GM12878 (cell line): Measurements from ENCODE around the gene NECAB3. TPM values are rescaled to one million over a fixed set of nuclear protein-coding genes. Genes with fewer than 3 reads are reported as not detected.

Experiments used
- ATAC-seq: fragments of 200-7000 bp; cut with Tn5 transposase; 3 replicates; pipeline ENCODE4 v1.9.1; 2020; ENCODE audit warnings: mild to moderate bottlenecking, moderate library complexity
- BruUV-seq: library from RNA; stranded (reverse); fragments of 400-500 nt; replicated peaks from 2 replicates; lab custom pipeline; 2021; lab: Mats Ljungman, UMichigan
- CTCF ChIA-PET: fragments of 300-600 bp; sonication (Branson Sonifier 250); formaldehyde crosslinking; extraction: SDS; loops from one replicate; lab custom pipeline; 2021; ENCODE audit warnings: inconsistent platforms; lab: Yijun Ruan, JAX
- POLR2A ChIA-PET: fragments of 350-600 bp; formaldehyde crosslinking; extraction: SDS; loops from one replicate; lab custom pipeline; 2021; ENCODE audit warnings: inconsistent platforms; lab: Charles Lee
- RAD21 ChIA-PET: fragments of 300-600 bp; sonication (Branson Sonifier 250); formaldehyde crosslinking; loops from one replicate; lab custom pipeline; 2023; ENCODE audit warnings: antibody characterized with exemption; ENCODE audit not compliant: unreplicated experiment; lab: Charles Lee
- SMC1A ChIA-PET: fragments of 300-600 bp; sonication (Branson Sonifier 250); formaldehyde crosslinking; loops from one replicate; lab custom pipeline; 2023; ENCODE audit not compliant: unreplicated experiment, uncharacterized antibody; lab: Charles Lee
- DNase-seq: peaks from one replicate; pipeline ENCODE4 v3.0.0-alpha.2; 2011; ENCODE audit warnings: low read depth, low spot score
- FAIRE-seq: peaks from 3 replicates; lab custom pipeline; 2011; peaks lifted over from hg19 to GRCh38; lab: Jason Lieb, UNC
- H2AFZ ChIP-seq: 2 replicates; pipeline ENCODE4 v1.6.0; 2011; ENCODE audit warnings: low read depth, low read length, control low read depth; ENCODE audit not compliant: control insufficient read depth
- H3K27ac ChIP-seq: 2 replicates; pipeline ENCODE4 v1.5.1; 2011; ENCODE audit warnings: control low read depth; ENCODE audit not compliant: control insufficient read depth, insufficient read depth
- H3K27me3 ChIP-seq, 2 experiments: replicated peaks in 1 of 2; 2 replicates each; pipeline versions ENCODE4 v1.6.0 to v1.6.1; 2011; ENCODE audit warnings: low read length in 1 of 2; ENCODE audit not compliant: control insufficient read depth in 2 of 2, insufficient read depth in 2 of 2
- H3K36me3 ChIP-seq, 2 experiments: 2 replicates each; pipeline ENCODE4 v1.5.1; 2011; ENCODE audit warnings: low read length in 1 of 2; ENCODE audit not compliant: control insufficient read depth in 2 of 2, insufficient read depth in 2 of 2
- H3K4me1 ChIP-seq: 2 replicates; pipeline ENCODE4 v1.6.1; 2011; ENCODE audit warnings: mild to moderate bottlenecking, low read length, moderate library complexity, mixed read lengths; ENCODE audit not compliant: control insufficient read depth, insufficient read depth
- H3K4me2 ChIP-seq: 2 replicates; pipeline ENCODE4 v1.6.0; 2011; ENCODE audit warnings: control low read depth; ENCODE audit not compliant: control insufficient read depth, insufficient read depth
- H3K4me3 ChIP-seq: fragments of 200-600 bp; sonication (generic); 2 replicates; pipeline ENCODE4 v1.5.1; 2016
- H3K79me2 ChIP-seq: 2 replicates; pipeline ENCODE4 v1.6.0; 2011; ENCODE audit warnings: low read length; ENCODE audit not compliant: control insufficient read depth, insufficient read depth
- H3K9ac ChIP-seq: 2 replicates; pipeline ENCODE4 v1.8.0; 2011; ENCODE audit warnings: low read length, control low read depth, mixed read lengths; ENCODE audit not compliant: control insufficient read depth, insufficient read depth
- H3K9me3 ChIP-seq: replicated peaks from 3 replicates; pipeline ENCODE4 v1.5.1; 2011; ENCODE audit warnings: mild to moderate bottlenecking, low read length; ENCODE audit not compliant: control insufficient read depth, insufficient read depth
- H4K20me1 ChIP-seq: 2 replicates; pipeline ENCODE4 v1.6.0; 2011; ENCODE audit not compliant: control insufficient read depth, insufficient read depth
- BRCA1 ChIP-seq: IDR thresholded peaks from 2 replicates; pipeline ENCODE4 v1.6.1; 2011; ENCODE audit warnings: low read depth, low read length, improper control_type of control experiment
- ESRRA ChIP-seq: IDR thresholded peaks from 2 replicates; pipeline ENCODE4 v1.6.1; 2012; ENCODE audit warnings: mild to moderate bottlenecking, low read length, improper control_type of control experiment
- FOXM1 ChIP-seq: IDR thresholded peaks from 2 replicates; pipeline ENCODE4 v1.6.1; 2012; ENCODE audit warnings: low read depth, mild to moderate bottlenecking, inconsistent platforms, low read length, moderate library complexity
- KDM1A ChIP-seq: fragments of 200-600 bp; sonication (generic); IDR thresholded peaks from 2 replicates; pipeline ENCODE4 v1.6.1; 2016; ENCODE audit warnings: borderline replicate concordance
- NR2C2 ChIP-seq: IDR thresholded peaks from 2 replicates; pipeline ENCODE4 v1.6.1; 2011; ENCODE audit warnings: borderline replicate concordance, low read depth; ENCODE audit not compliant: control insufficient read depth, insufficient read length
- POLR2A ChIP-seq: IDR thresholded peaks from 2 replicates; pipeline ENCODE4 v1.6.1; 2011; ENCODE audit warnings: low read depth, mild to moderate bottlenecking, low read length
- RUNX3 ChIP-seq: IDR thresholded peaks from 2 replicates; pipeline ENCODE4 v1.6.1; 2012; ENCODE audit warnings: low read length, inconsistent platforms
- WRNIP1 ChIP-seq: IDR thresholded peaks from 2 replicates; pipeline ENCODE4 v1.6.1; 2011; ENCODE audit warnings: low read depth, low read length, improper control_type of control experiment, borderline replicate concordance
- ZNF592 ChIP-seq: fragments of 450-650 bp; IDR thresholded peaks from 2 replicates; pipeline ENCODE4 v1.6.1; 2017; ENCODE audit warnings: mild to moderate bottlenecking, moderate library complexity
- WGBS: methylation state at CpG from one replicate; pipeline ENCODE4 v1.1.6; 2016; ENCODE audit warnings: low lambda C conversion rate; ENCODE audit not compliant: insufficient replicate concordance, insufficient coverage; ENCODE audit errors: missing lambda C conversion rate; 5-methylcytosine and 5-hydroxymethylcytosine counted together
- in situ Hi-C: fragments of 300-500 bp; cut with MboI; formaldehyde crosslinking; loops from 9 replicates; pipeline ENCODE4 v1.14.3; 2018; ENCODE audit warnings: mixed read lengths
- intact Hi-C: fragments of 100-400 bp; cut with micrococcal nuclease; formaldehyde crosslinking; loops from one replicate; pipeline ENCODE4 v1.14.2; 2022; ENCODE audit not compliant: unreplicated experiment
- polyA plus RNA-seq, 11 experiments: library from polyadenylated mRNA; depleted of rRNA in 4 of 11; unstranded in 6 of 11; stranded (reverse) in 5 of 11; fragments of >200 nt; fragmentation: Nextera tagmentation in 4 of 11; fragmentation: Illumina TruSeq in 1 of 11; extraction: Ambion mirVana in 4 of 11; extraction: Trizol in 1 of 11; gene quantifications; 1 replicate in 1 of 11; 2 replicates in 10 of 11; pipeline versions ENCODE4 v1.2.1 to v1.2.3, GENCODE V29; 2011 to 2016; ENCODE audit warnings: inconsistent platforms in 2 of 11, missing spikeins in 2 of 11, low read depth in 1 of 11
- total RNA-seq, 4 experiments: library from RNA; depleted of rRNA in 3 of 4; stranded (reverse); fragments of >200 nt in 3 of 4; fragmentation: Illumina TruSeq in 1 of 4; extraction: Trizol in 1 of 4; gene quantifications; 2 replicates each; pipeline versions ENCODE4 v1.2.1 to v1.2.3, GENCODE V29; 2013 to 2021

NECAB3 gene
- total and polyA plus RNA-seq, 10 of the 15 experiments (the other 5 are each of a cell fraction or from before 2014, with no cell fraction given): 0.21 to 17.0 (median 7.2) TPM

- Histone ChIP-seq H3K27ac (no peak overlapping the region), H3K4me2 (no peak overlapping the region), H3K79me2 (no peaks in the 10 kb centered on the region), H2AFZ (no peak overlapping the region), H3K9me3 (no peaks in the 10 kb centered on the region), H3K27me3 (peaks cover 0 to 2% of the 10 kb centered on the region in 2 experiments; a peak in 2 of 4 replicates), H3K4me3 (no peak overlapping the region), H3K4me1 (peaks cover 20% of the 10 kb centered on the region), H3K36me3 (no peaks in the 10 kb centered on the region), H3K9ac (no peak overlapping the region), H4K20me1 (no peaks in the 10 kb centered on the region)
- POLR2A ChIA-PET: no interaction called here
- no peak for DNase-seq
- in situ Hi-C loops: no loop called here
- CTCF ChIA-PET: interaction anchor here (1.5 to 5.6 kb wide), 4 partner anchors 9 to 198 kb away, joined by 3 to 41 read pairs (median 18); partner anchors contain the start of gene ACTL10
- no peak for FAIRE-seq
- WGBS: 90% methylated on average over 4 of the region's 4 CpGs
- TF ChIP-seq WRNIP1 (no peak), FOXM1 (no peak)
- no TSS peak for BruUV-seq
- no peak for ATAC-seq
- SMC1A ChIA-PET: interaction anchor here (3.1 to 3.2 kb wide), 2 partner anchors 12 to 198 kb away, joined by 8 to 20 read pairs; partner anchors contain the start of gene ACTL10
- RAD21 ChIA-PET: interaction anchor here (0.7 kb wide), 1 partner anchor 118 kb away, joined by 3 read pairs; no protein-coding TSS in a partner anchor
- intact Hi-C loops: no loop called here
These were observed 19.1 kb downstream of the NECAB3 start for GRCh38 chr20:33655164-33655563.

GRCh38 chr20:33654680-33655161 is 19.5 kb downstream of the NECAB3 start:
- H3K4me1 ChIP-seq: peaks cover 20% of the 10 kb centered on the region
- peaks cover 0 to 2% of the 10 kb centered on the region in 2 experiments; a peak in 2 of 4 replicates for H3K27me3 ChIP-seq
- POLR2A ChIA-PET: no interaction called here
- H3K9me3 ChIP-seq: no peaks in the 10 kb centered on the region
- SMC1A ChIA-PET: interaction anchor here (1.0 to 3.2 kb wide), 4 partner anchors 8 to 197 kb away, joined by 3 to 20 read pairs (median 8); partner anchors contain the start of genes ACTL10 and C20orf144
- FAIRE-seq: no peak
- DNase-seq: no peak
- no peak overlapping the region for H2AFZ ChIP-seq
- TF ChIP-seq WRNIP1 (no peak), RUNX3 (no peak), POLR2A (peak; percentile 32; the same call in 1 of the 2 replicates), KDM1A (no peak), ZNF592 (no peak), BRCA1 (no peak), NR2C2 (no peak), ESRRA (no peak)
- TF ChIP-seq, all 136 proteins: peak for 1
- Histone ChIP-seq H3K36me3 (no peaks in the 10 kb centered on the region), H3K79me2 (no peaks in the 10 kb centered on the region), H3K27ac (no peak overlapping the region), H4K20me1 (no peaks in the 10 kb centered on the region), H3K4me2 (no peak overlapping the region), H3K4me3 (no peak overlapping the region), H3K9ac (no peak overlapping the region)
- in situ Hi-C loops (loop anchor here (5.0 kb wide), 1 partner anchor 202 kb away; no protein-coding TSS in a partner anchor), intact Hi-C loops (loop anchor here (5.0 kb wide), 1 partner anchor 137 kb away; no protein-coding TSS in a partner anchor)
- WGBS: 98% methylated on average over 12 of the region's 14 CpGs
- ChIA-PET CTCF (interaction anchor here (1.5 to 5.6 kb wide), 5 partner anchors 9 to 197 kb away, joined by 3 to 41 read pairs (median 17); partner anchors contain the start of gene ACTL10), RAD21 (interaction anchor here (0.7 kb wide), 1 partner anchor 118 kb away, joined by 3 read pairs; no protein-coding TSS in a partner anchor)
- no TSS peak for BruUV-seq
- no peak for ATAC-seq
